ENCODE measurements around the gene EXOSC1.

DNA sequence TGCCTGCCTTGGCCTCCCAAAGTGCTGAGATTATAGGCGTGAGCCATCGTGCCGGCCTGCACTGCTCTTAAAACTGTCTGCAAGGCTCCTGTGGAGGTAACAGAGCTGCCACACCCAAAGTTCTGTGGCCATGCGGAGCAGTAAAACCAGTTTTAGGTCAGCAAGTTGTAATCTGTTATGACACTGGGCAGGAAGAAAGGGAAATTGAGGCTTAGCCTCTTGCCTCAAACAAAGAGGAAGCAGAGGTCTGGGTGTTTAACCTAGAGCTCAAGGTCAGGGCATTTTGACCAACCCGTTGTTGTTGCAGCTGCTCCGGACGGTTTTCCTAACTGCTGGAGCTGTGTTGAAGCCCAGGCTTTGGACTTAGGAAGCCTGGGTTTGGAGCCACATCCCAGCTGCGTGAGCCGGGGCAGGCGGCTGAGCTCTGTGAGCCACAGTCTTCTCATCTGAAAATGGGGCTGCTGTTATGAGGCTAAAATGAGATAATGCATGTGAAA lies 37.3 kb downstream of the EXOSC1 start:
- no peak for TF ChIP-seq CTCF (IDR thresholded peaks at IDR 0.05)
- TF ChIP-seq POLR2AphosphoS5 (IDR thresholded peaks at IDR 0.05), result no peak
- no peak for TF ChIP-seq POLR2A (IDR thresholded peaks at IDR 0.05; ENCODE audit: low read depth)

Measured in esophagus muscularis mucosa (tissue), 3 donors.